ENCODE data around the gene CEP104. TPM values are rescaled to one million over a fixed set of nuclear protein-coding genes. Genes with fewer than 3 reads are reported as not detected.

Gene CEP104
- total and polyA plus RNA-seq, 9 of the 15 experiments (the other 6 are each of a cell fraction or from before 2014, with no cell fraction given): 11.2 to 63.4 (median 42.6) TPM

GRCh38 chr1:3895951-3896325 is 38.9 kb upstream of the CEP104 start:
- peaks cover 73% of the 10 kb centered on the region for H3K79me2 ChIP-seq (ENCODE audit: control insufficient read depth, insufficient read depth, low read length)
- ATAC-seq (no peak), DNase-seq (ENCODE audit: extremely low read depth in 1 of 4, low spot score in 3 of 4) (no peak), FAIRE-seq (no peak)
- ChIA-PET CTCF (ENCODE audit: low intra/inter-chr PET ratio) (no interaction called here), POLR2A (interaction anchor here (0.6 to 0.8 kb wide), 2 partner anchors 10 to 19 kb away, joined by 3 read pairs; no protein-coding TSS in a partner anchor)
- no peak overlapping the region for H2AFZ ChIP-seq (ENCODE audit: low read depth, low read length)
- H3K4me1 ChIP-seq (replicated peaks in 1 of 2; ENCODE audit: control insufficient read depth in 2 of 2, insufficient read depth in 2 of 2, low read length in 2 of 2): peaks cover 0 to 18% of the 10 kb centered on the region in 2 experiments; a peak in 4 of 5 replicates
- H3K9me1 ChIP-seq (ENCODE audit: control insufficient read depth, insufficient read depth, low read length): no peaks in the 10 kb centered on the region
- H3K9me3 ChIP-seq (replicated peaks; ENCODE audit: control insufficient read depth, insufficient read depth, low read depth, low read length): no peaks in the 10 kb centered on the region
- intact Hi-C loops (cut with micrococcal nuclease) (no loop called here), in situ Hi-C loops (cut with MboI) (no loop called here)
- H3K27me3 ChIP-seq (ENCODE audit: control insufficient read depth in 2 of 2, insufficient read depth in 2 of 2, low read length in 2 of 2): no peaks in the 10 kb centered on the region
- H3K27ac ChIP-seq (ENCODE audit: extremely low read depth, low read depth, low read length): no peak overlapping the region
- H3K4me2 ChIP-seq (ENCODE audit: insufficient read depth, low read length): no peak overlapping the region
- no peak overlapping the region for H3K9ac ChIP-seq (ENCODE audit: insufficient read depth in 1 of 2, low read depth in 2 of 2, low read length in 2 of 2)
- H4K20me1 ChIP-seq (replicated peaks; ENCODE audit: control insufficient read depth, insufficient read depth, low read length): peaks cover 10% of the 10 kb centered on the region; the same call in 1 of the 2 replicates
- peaks cover 47% of the 10 kb centered on the region; the same call in 2 of the 3 replicates for H3K36me3 ChIP-seq (ENCODE audit: control insufficient read depth, insufficient read depth, low read length)
- H3K4me3 ChIP-seq: no peak overlapping the region
- WGBS (ENCODE audit: insufficient coverage, low coverage, missing lambda C conversion rate): 96% methylated on average over 4 of the region's 4 CpGs
- no TSS peak for BruUV-seq (replicated peaks)
- TF ChIP-seq PRMT5 (CRISPR knock-in tag; IDR thresholded peaks at IDR 0.05) (no peak), PHTF2 (CRISPR knock-in tag; IDR thresholded peaks at IDR 0.05) (no peak), SAFB2 (IDR thresholded peaks at IDR 0.05; ENCODE audit: borderline replicate concordance, low read depth, low read length, severe bottlenecking) (no peak), ZNF431 (CRISPR knock-in tag; IDR thresholded peaks at IDR 0.05) (no peak), TRIM25 (IDR thresholded peaks at IDR 0.05; ENCODE audit: borderline replicate concordance) (no peak), ZNF224 (CRISPR knock-in tag; IDR thresholded peaks at IDR 0.05) (no peak), MCM7 (IDR thresholded peaks at IDR 0.05) (no peak), VEZF1 (CRISPR knock-in tag; IDR thresholded peaks at IDR 0.05) (no peak), HDAC8 (tag; IDR thresholded peaks at IDR 0.05) (no peak), CBX1 (IDR thresholded peaks at IDR 0.05; ENCODE audit: low read depth) (no peak), CBFA2T3 (IDR thresholded peaks at IDR 0.05) (no peak), GABPB1 (CRISPR knock-in tag; IDR thresholded peaks at IDR 0.05) (no peak), HLTF (IDR thresholded peaks at IDR 0.05) (no peak), SLC30A9 (CRISPR knock-in tag; IDR thresholded peaks at IDR 0.05) (no peak), USF2 (CRISPR knock-in tag; IDR thresholded peaks at IDR 0.05) (no peak), NCOA6 (IDR thresholded peaks at IDR 0.05) (no peak), SMARCB1 (IDR thresholded peaks at IDR 0.05; ENCODE audit: insufficient read length, low read depth) (no peak)
